Adrenal gland (tissue), 12 donors: ENCODE data around the gene FCER2. TPM values are rescaled to one million over a fixed set of nuclear protein-coding genes. Genes with fewer than 3 reads are reported as not detected.
A peak's percentile ranks its signal among the peaks of the same experiment; 100 is the strongest.

Experiments used
- DNase-seq, 7 donors: peaks; one replicate each; pipeline ENCODE4 v3.0.0-alpha.2; 2019 to 2020
- H3K27ac ChIP-seq, 5 donors: fragments of 200-600 bp; sonication (generic) in 4 of 5; 1 replicate in 3 of 5; 2 replicates in 2 of 5; pipeline versions ENCODE4 v1.5.1 to v1.8.0; 2016 to 2020; ENCODE audit warnings: mild to moderate bottlenecking in 1 of 5
- H3K27me3 ChIP-seq: fragments of 200-600 bp; 2 replicates; pipeline ENCODE4 v1.8.0; 2021
- H3K36me3 ChIP-seq, 2 donors: fragments of 200-600 bp; replicated peaks in 1 of 2; 1 replicate in 1 of 2; 2 replicates in 1 of 2; pipeline versions ENCODE4 v1.5.1 to v1.8.0; 2018 to 2022
- H3K4me1 ChIP-seq, 2 donors: fragments of 200-600 bp; replicated peaks in 1 of 2; 1 replicate in 1 of 2; 2 replicates in 1 of 2; pipeline versions ENCODE4 v1.5.1 to v1.8.0; 2018 to 2021
- H3K4me3 ChIP-seq, 4 donors: fragments of 200-600 bp; sonication (generic) in 3 of 4; one replicate each; pipeline ENCODE4 v1.5.1; 2016 to 2018
- H3K9me3 ChIP-seq, 3 donors: fragments of 200-600 bp; sonication (generic) in 1 of 3; replicated peaks in 1 of 3; 1 replicate in 2 of 3; 2 replicates in 1 of 3; pipeline versions ENCODE4 v1.5.1 to v1.8.0; 2016 to 2021
- CTCF ChIP-seq, 6 experiments: fragments of 450-650 bp in 4 of 6; fragments of 200-600 bp in 2 of 6; sonication (generic) in 1 of 6; IDR thresholded peaks; 1 replicate in 5 of 6; 2 replicates in 1 of 6; pipeline versions ENCODE4 v1.5.1 to v1.8.0; 2016 to 2021; ENCODE audit warnings: antibody characterized with exemption in 6 of 6, mild to moderate bottlenecking in 2 of 6, moderate library complexity in 1 of 6
- POLR2A ChIP-seq, 2 donors: fragments of 450-650 bp; IDR thresholded peaks; one replicate each; pipeline ENCODE4 v1.6.1; 2017; ENCODE audit warnings: antibody characterized with exemption in 2 of 2, mild to moderate bottlenecking in 2 of 2, moderate library complexity in 1 of 2
- WGBS, 4 donors: extraction: QIAGEN DNeasy Blood & Tissue Kit in 2 of 4; methylation state at CpG; one replicate each; pipeline versions ENCODE4 v1.1.5 to v1.1.7; 2013 to 2017; 5-methylcytosine and 5-hydroxymethylcytosine counted together
- intact Hi-C, 2 donors: fragments of 100-400 bp; cut with DNase I; formaldehyde crosslinking; loops; one replicate each; pipeline versions ENCODE4 v1.14.1 to v1.15.0; 2022 to 2023
- polyA plus RNA-seq, 3 donors: library from polyadenylated mRNA; stranded (reverse); fragments of 200-250 nt in 2 of 3; fragments of 350-450 nt in 1 of 3; fragmentation: Illumina TruSeq in 1 of 3; extraction: RNeasy Lipid Tissue Mini Kit (QIAGEN cat#74804) in 1 of 3; gene quantifications; one replicate each; pipeline ENCODE4 v1.2.3, GENCODE V29; 2013 to 2014
- total RNA-seq, 9 donors: library from RNA; depleted of rRNA in 4 of 9; stranded (reverse); fragments of >200 nt in 4 of 9; fragments of 120-200 nt in 1 of 9; fragmentation: NEBNext Ultra II Directional in 1 of 9; extraction: Animal tissue kit (Norgen Biotek cat#: 25700) in 1 of 9; gene quantifications; one replicate each; pipeline versions ENCODE4 v1.1.0 to v1.2.4, GENCODE V29; 2013 to 2023
- donor health status: healthy with polysubstance abuse.
- donor health status: Bipolar disorder and iron deficiency.
- donor health status: DM: yes; HTN: yes; CAD: no.
- donor health status: DM: no; HTN: no; CAD: no.
- donor health status: DM: no; HTN: no; CAD: no.
- donor health status: DM: yes; HTN: yes; CAD: no.

The FCER2 gene
- total and polyA plus RNA-seq, 12 donors, result 0.28 to 2.6 (median 0.51) TPM; not detected in 5

GRCh38 chr19:7720351-7720750, 18.4 kb upstream of the FCER2 start:
- no peak for DNase-seq
- H3K36me3 ChIP-seq, result no peaks in the 10 kb centered on the region
- no peaks in the 10 kb centered on the region for H3K4me1 ChIP-seq
- WGBS, 4 donors, result 77 to 86% (median 81%) methylated on average over 4 to 6 of the region's 6 CpGs
- no peaks in the 10 kb centered on the region for H3K9me3 ChIP-seq
- H3K27me3 ChIP-seq, result no peaks in the 10 kb centered on the region
- TF ChIP-seq POLR2A (IDR thresholded peaks at IDR 0.05) (no peak), CTCF (IDR thresholded peaks at IDR 0.05) (no peak)
- intact Hi-C loops, result no loop called here
- H3K27ac ChIP-seq, result no peak overlapping the region
- H3K4me3 ChIP-seq, result no peak overlapping the region

GRCh38 chr19:7718668-7719067, 16.7 kb upstream of the FCER2 start:
- DNase-seq, result peak in 1 of 7 donors; percentile 27
- intact Hi-C loops, result no loop called here
- no peak overlapping the region for H3K27ac ChIP-seq
- no peak for TF ChIP-seq POLR2A (IDR thresholded peaks at IDR 0.05)
- TF ChIP-seq CTCF (IDR thresholded peaks at IDR 0.05), result no peak
- H3K27me3 ChIP-seq, result no peaks in the 10 kb centered on the region
- H3K4me3 ChIP-seq, result no peak overlapping the region
- no peaks in the 10 kb centered on the region for H3K9me3 ChIP-seq
- no peaks in the 10 kb centered on the region for H3K36me3 ChIP-seq
- no peaks in the 10 kb centered on the region for H3K4me1 ChIP-seq
- 55 to 67% (median 64%) methylated on average over 8 of the region's 8 CpGs for WGBS, 4 donors

- TF ChIP-seq CTCF (IDR thresholded peaks at IDR 0.05) (no peak), POLR2A (IDR thresholded peaks at IDR 0.05) (no peak)
- 59 to 87% (median 77%) methylated on average over 1 of the region's 1 CpG for WGBS, 4 donors
- no peak overlapping the region for H3K27ac ChIP-seq
- intact Hi-C loops, result no loop called here
- no peak for DNase-seq
- H3K4me3 ChIP-seq, result no peak overlapping the region
- H3K36me3 ChIP-seq, result no peaks in the 10 kb centered on the region
- no peaks in the 10 kb centered on the region for H3K27me3 ChIP-seq
- no peaks in the 10 kb centered on the region for H3K4me1 ChIP-seq
- no peaks in the 10 kb centered on the region for H3K9me3 ChIP-seq
Measured at GRCh38 chr19:7716762-7717161, 14.8 kb upstream of the FCER2 start.

- TF ChIP-seq CTCF (IDR thresholded peaks at IDR 0.05) (no peak), POLR2A (IDR thresholded peaks at IDR 0.05) (no peak)
- Histone ChIP-seq H3K9me3 (no peaks in the 10 kb centered on the region), H3K27ac (no peak overlapping the region), H3K4me3 (no peak overlapping the region), H3K4me1 (no peaks in the 10 kb centered on the region), H3K36me3 (no peaks in the 10 kb centered on the region), H3K27me3 (no peaks in the 10 kb centered on the region)
- 56 to 86% (median 66%) methylated on average over 1 of the region's 1 CpG for WGBS, 4 donors
- intact Hi-C loops, result no loop called here
- DNase-seq, result no peak
Measured at GRCh38 chr19:7715671-7716070, 13.7 kb upstream of the FCER2 start.
